ENCODE data around the gene GRK7.

- TF ChIP-seq EZH2 (IDR thresholded peaks at IDR 0.05; ENCODE audit: insufficient read depth, poor library complexity, severe bottlenecking), result no peak
- no peak for TF ChIP-seq EZH2phosphoT487 (IDR thresholded peaks at IDR 0.05; ENCODE audit: insufficient read depth, low read depth)
Observed at GRCh38 chr3:141764986-141765385, 1.8 kb downstream of the GRK7 start.
